ENCODE measurements around the gene FAM50A.

Gene FAM50A

GRCh38 chrX:154413142-154413541 lies 30.8 kb upstream of the FAM50A start:
- no peak for DNase-seq

- no peak for DNase-seq
These were observed 26.8 kb upstream of the FAM50A start for GRCh38 chrX:154417157-154417556.

DNA sequence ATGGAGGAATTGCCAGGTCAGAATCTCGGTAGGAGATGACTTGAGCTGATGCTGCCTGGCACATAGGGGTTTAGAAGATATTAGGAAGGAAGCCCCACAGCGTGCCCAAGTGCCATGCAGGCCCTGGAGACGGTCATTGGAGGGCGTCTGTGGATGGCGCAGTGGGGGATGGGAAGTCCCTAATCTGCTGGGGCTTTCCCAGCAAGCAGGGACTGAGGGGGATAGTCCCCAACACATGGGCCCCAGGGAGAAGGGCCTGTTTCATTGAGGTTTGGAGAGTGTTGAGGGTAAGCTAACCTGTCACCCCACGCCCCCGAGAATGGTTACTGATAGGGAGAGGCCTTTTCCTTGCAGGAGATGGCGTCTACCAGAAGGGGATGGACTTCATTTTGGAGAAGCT lies 24.8 kb upstream of the FAM50A start:
- DNase-seq: no peak

DNA sequence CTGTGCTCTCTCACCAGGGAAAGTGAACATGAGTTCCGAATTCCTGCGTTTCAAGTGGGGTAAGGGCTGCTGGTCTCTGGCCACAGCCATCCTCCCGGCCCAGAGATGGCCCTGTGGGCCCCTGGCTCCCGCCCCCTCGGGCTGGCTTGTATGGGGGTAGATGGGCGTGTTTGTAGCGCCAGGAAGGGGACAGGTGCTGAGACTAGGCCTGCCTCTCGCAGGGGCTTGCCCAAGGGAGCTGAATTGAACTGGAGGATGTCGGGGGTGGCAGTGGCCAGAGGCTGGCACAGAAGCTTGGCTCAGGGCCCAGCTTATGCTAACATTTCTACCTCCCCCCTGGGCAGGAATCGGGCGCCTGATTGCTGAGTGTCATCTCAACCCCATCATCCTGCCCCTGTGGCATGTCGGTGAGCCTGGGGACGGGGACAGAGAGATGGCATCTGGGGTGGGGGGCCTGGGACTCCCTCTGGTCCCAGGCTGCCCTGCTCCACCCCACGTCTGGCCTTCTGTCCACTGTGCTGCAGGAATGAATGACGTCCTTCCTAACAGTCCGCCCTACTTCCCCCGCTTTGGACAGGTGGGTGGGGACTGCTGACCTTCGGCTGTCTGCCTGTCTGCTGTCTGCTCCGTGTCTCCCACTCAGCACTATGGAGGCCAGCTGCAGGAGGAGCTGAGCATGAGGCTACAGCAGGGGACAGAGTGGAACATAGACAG lies 24.1 kb upstream of the FAM50A start:
- no peak for DNase-seq

DNA sequence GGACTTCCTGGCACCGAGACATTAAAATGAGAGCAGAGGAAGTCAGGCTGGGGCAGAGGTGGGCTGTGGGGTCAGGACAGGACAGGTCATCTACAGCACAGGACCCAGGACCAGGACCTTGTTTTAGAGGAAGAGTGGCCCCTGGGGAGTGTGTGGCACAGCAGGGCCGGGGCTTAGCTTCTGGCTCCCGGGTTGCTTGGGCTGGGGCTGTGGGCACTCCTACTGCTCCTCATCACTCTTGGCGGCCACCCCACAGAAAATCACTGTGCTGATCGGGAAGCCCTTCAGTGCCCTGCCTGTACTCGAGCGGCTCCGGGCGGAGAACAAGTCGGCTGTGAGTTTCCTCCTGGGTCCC lies 23.6 kb upstream of the FAM50A start:
- DNase-seq: no peak

DNA sequence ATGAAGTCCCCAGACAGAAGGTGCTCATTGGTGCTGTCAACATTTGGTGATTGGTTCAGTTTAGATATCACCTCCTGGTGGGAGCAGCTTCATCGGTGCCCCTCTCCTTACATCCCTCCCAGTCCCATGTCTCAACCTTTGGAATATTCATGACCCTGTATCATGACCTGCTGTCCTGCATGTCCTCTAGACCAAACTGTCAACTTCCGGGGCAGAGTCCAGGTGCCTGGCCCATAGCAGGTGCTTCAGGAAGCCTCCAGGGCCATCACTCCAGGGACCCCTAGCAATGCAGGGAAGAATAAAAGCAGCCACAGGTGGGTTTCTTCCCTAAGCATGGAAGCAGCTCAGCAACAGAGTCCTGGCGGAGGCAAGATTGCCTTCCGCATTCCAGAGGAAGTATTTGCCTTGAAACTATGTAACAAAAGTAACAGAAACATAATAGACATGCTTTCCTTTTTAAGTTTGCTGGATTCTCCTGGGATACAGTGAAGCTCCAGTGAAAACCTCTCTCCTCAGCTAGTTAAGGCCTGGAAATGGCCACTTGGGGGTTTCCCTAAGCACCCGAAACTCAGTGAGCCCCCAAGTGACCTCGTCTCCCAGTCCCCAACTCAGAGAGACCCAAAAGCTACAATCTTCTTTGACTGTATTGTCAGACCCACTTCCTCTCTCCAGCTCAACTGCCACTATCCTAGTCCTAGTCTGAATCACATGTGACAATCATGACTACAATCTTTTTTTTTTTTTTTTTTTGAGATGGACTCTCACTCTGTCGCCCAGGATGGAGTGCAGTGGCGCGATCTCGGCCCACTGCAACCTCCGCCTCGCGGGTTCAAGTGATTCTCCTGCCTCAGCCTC lies 16.8 kb upstream of the FAM50A start:
- peak; percentile 47 for DNase-seq

DNA sequence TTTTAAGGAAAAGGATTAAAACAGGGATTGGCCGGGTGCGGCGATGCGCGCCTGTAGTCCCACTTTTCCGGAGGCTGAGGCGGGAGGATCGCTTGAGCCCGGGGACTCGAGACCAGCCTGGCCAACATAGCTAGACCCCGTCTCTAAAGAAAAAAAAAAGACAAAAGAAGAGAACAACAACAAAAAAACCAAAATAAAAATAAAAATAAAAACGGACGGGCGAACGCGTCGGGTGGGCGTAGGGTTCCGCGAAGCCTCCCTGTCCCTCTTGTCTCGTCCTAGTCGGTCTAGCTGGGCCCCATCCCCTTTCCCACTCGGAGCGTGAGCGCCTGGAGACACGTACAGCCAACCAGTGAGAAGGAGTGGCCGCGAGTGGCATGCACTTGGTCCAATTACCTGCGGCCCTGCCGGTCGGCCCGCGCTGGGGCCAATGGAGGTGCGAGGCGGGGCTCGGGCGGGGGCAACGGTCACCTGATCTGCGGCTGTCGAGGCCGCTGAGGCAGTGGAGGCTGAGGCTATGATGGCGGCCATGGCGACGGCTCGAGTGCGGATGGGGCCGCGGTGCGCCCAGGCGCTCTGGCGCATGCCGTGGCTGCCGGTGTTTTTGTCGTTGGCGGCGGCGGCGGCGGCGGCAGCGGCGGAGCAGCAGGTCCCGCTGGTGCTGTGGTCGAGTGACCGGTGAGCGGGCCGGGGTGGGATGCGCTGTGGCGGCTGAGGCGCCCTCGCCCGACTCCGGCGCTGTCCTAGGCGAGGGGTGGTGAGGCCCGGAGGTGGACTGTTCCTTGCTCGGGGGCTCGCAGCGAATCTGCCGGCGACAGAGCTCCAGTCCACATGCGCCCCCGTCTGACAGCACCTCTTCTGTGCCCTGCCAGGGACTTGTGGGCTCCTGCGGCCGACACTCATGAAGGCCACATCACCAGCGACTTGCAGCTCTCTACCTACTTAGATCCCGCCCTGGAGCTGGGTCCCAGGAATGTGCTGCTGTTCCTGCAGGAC lies 15.5 kb upstream of the FAM50A start, which contains the start of gene ATP6AP1:
Gene ATP6AP1 (plus strand): TSS at position 502 of the 996 bp plus-strand sequence. CDS start 16 bp downstream, at position 518.
- DNase-seq: peak; percentile 90

DNA sequence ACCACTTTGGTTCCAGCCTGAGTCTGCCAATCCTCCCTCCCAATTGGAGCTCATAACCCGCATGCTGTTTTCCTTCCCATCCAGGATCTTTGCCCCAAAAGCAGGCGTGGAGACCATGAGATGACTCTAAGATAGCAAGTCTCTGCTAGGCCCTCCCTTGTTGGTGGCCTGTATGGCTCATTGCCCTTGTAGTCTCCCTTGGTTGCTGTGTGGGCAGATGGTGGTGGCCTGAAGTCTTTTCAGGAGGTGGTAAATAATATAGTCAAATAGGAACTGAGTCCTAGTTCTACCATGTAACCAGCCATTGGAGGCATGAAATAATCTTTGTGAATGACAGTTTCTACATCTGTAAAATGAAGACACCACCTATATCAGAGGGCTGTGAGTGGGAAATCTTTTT lies 14.2 kb upstream of the FAM50A start:
- DNase-seq: no peak

DNA sequence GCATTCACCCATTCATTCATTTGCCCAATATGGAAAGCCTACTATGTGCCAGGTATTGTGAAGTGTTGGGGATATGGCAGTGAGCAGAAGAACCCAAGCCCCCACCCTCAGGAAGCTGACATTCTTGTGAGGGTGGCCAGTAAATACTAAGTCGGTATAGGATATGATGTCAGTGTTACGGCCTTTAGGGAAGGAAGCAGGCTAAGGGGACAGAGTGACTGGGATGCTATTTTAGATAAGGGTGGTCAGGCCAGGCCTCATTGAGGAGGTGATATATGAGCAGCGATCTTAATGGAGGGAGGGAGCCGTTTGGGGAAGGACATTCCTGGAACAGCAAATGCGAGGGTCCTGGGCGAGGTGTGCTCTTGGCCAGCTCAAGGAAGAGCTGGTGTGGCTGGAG lies 13.5 kb upstream of the FAM50A start:
- no peak for DNase-seq

- peak; percentile 58 for DNase-seq
These were observed 13.0 kb upstream of the FAM50A start for GRCh38 chrX:154430916-154431315.

DNA sequence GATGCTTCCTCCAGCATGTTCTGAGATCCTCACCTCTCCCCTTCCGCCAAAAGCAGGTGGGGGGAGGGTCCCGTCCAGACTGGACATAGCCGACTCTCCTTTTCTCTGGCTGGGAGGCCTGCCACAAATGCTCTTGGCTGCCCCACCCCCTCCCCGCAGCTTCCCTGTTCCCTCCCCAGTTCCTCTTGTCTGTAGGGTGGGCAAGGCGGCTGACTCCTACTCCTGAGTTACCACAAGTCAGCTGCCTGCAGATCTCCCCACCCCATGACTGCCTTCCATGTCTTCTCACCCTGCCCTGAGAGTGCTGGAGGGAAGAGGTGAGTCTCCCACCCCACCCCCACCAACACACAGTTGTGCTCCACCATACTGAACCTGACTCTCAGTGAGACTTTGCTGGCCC lies 12.6 kb upstream of the FAM50A start:
- peak; percentile 60 for DNase-seq

GRCh38 chrX:154432210-154432609 lies 11.7 kb upstream of the FAM50A start:
- DNase-seq: no peak

DNA sequence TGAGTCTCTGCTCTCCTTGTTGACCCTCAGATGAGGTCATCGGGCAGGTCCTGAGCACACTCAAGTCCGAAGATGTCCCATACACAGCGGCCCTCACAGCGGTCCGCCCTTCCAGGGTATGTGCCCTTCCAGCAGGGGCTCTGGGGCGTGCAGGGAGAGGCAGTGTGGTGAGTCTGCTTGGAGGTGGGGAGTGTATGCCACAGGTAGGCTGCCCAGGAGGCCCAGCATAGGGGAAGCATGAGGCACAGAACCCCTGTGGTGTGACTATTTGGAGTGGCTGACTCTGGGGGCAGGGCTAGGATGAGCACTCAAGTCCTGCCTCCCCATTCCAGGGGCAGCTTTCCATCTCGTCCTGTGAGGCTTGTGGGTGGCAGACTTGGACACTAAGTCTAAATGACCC lies 10.3 kb upstream of the FAM50A start:
- no peak for DNase-seq

GRCh38 chrX:154434394-154435168 lies 9.4 kb upstream of the FAM50A start:
- no peak for DNase-seq

DNA sequence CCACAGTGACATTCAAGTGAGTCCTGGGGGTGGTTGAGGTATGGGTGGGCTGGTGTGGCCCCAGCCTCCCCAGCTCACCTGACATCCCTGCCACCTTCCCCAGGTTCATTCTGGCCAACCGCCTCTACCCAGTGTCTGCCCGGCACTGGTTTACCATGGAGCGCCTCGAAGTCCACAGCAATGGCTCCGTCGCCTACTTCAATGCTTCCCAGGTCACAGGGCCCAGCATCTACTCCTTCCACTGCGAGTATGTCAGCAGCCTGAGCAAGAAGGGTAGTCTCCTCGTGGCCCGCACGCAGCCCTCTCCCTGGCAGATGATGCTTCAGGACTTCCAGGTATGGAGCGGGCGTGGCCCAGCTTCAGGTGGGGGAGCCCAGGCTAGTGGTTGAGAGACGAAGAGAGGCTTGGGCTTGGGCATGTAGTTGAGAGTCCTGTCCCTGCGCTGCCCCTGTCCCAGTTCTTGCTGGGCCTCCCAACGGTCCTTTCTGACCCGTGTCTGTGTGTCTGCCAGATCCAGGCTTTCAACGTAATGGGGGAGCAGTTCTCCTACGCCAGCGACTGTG lies 8.7 kb upstream of the FAM50A start:
- DNase-seq: no peak

- DNase-seq: no peak
These were observed 7.5 kb upstream of the FAM50A start for GRCh38 chrX:154436374-154436982.

- DNase-seq: no peak
These were observed 6.8 kb upstream of the FAM50A start, which contains the start of gene GDI1 for GRCh38 chrX:154436983-154437752. Gene GDI1 (plus strand): TSS chrX:154437154. CDS start chrX:154437255, 101 bp downstream.

DNA sequence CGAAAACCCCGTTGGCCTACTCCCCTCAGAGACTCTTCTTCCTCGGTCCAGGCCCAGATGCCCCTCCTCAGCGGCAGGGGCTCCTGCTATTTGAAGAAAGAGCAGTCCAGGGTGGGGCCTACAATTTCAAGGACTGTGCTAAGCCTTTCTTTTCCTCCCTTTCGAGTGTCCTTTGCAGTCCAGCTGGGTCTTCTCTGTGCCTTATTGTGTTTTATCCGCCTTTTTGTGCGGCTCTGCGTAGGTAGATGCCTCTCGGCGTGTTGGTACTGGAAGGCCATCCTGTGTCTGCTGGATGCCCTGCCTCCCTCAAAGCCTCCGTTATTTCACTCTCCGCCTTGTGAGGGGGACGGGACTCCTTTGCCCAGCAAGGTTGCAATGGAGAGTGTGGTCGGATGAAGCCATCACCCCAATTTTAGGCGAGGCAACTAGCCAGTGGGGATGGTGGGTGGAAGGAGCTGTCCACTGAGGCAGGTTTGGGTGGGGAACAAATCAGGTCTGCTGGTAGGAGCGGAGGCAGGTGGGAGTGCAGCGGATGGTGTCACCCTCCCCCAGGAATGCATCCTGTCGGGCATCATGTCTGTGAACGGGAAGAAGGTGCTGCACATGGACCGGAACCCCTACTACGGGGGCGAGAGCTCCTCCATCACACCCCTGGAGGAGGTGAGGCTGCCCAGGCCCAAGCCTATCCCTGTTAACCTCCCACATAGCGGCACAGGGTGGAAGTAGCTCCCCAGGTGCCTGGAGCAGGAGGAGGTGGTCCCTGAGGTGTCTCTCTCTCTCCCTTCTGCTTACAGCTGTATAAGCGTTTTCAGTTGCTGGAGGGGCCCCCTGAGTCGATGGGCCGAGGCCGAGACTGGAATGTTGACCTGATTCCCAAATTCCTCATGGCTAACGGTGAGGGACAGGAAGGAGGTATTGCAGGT lies 5.7 kb upstream of the FAM50A start:
- DNase-seq: no peak

GRCh38 chrX:154439841-154440240 lies 4.1 kb upstream of the FAM50A start:
- DNase-seq: no peak
